MCF 10A (cell line): Measurements from ENCODE around the gene PROM1. TPM values are rescaled to one million over a fixed set of nuclear protein-coding genes. Genes with fewer than 3 reads are reported as not detected.

Source experiments
- BruUV-seq: library from RNA; stranded (reverse); fragments of 400-500 nt; replicated peaks from 2 replicates; lab custom pipeline; 2021; lab: Mats Ljungman, UMichigan
- CTCF ChIA-PET: fragments of 300-600 bp; sonication (Branson Sonifier 250); formaldehyde crosslinking; extraction: SDS; loops from one replicate; lab custom pipeline; 2021; ENCODE audit warnings: antibody characterized with exemption, inconsistent platforms; lab: Yijun Ruan, JAX
- POLR2A ChIA-PET: fragments of 300-600, 350-650 bp; sonication (Branson Sonifier 250); formaldehyde crosslinking; extraction: SDS; loops from one replicate; lab custom pipeline; 2020; ENCODE audit warnings: antibody characterized with exemption, inconsistent platforms; lab: Yijun Ruan, JAX
- DNase-seq: peaks from one replicate; pipeline ENCODE4 v3.0.0-alpha.2; 2018; ENCODE audit not compliant: unreplicated experiment
- H3K27ac Mint-ChIP-seq: one replicate; pipeline ENCODE4 v1.8.0; 2022; ENCODE audit warnings: mild to moderate bottlenecking, low read depth, mixed read lengths; ENCODE audit not compliant: unreplicated experiment
- H3K27me3 Mint-ChIP-seq: one replicate; pipeline ENCODE4 v1.8.0; 2022; ENCODE audit warnings: mixed read lengths; ENCODE audit not compliant: insufficient read depth, unreplicated experiment
- H3K36me3 Mint-ChIP-seq: one replicate; pipeline ENCODE4 v1.8.0; 2022; ENCODE audit warnings: mild to moderate bottlenecking, moderate library complexity, mixed read lengths; ENCODE audit not compliant: insufficient read depth, unreplicated experiment
- H3K4me1 Mint-ChIP-seq: one replicate; pipeline ENCODE4 v1.8.0; 2022; ENCODE audit warnings: mixed read lengths; ENCODE audit not compliant: insufficient read depth, unreplicated experiment
- H3K4me3 Mint-ChIP-seq: one replicate; pipeline ENCODE4 v1.8.0; 2022; ENCODE audit warnings: mild to moderate bottlenecking, moderate library complexity, mixed read lengths; ENCODE audit not compliant: unreplicated experiment
- H3K9me3 Mint-ChIP-seq: one replicate; pipeline ENCODE4 v1.8.0; 2022; ENCODE audit warnings: mixed read lengths; ENCODE audit not compliant: unreplicated experiment
- intact Hi-C: fragments of 100-400 bp; cut with micrococcal nuclease; formaldehyde crosslinking; loops from 2 replicates; pipeline ENCODE4 v1.14.1; 2022
- total RNA-seq: library from RNA; stranded (reverse); gene quantifications from 2 replicates; pipeline ENCODE4 v1.2.3, GENCODE V29; 2022
- TF ChIP-seq, protein P1 (sequence below): fragments of 200-600 bp; IDR thresholded peaks from one replicate; pipeline ENCODE4 v1.8.0; 2022; ENCODE audit warnings: antibody characterized with exemption, mild to moderate bottlenecking; ENCODE audit not compliant: unreplicated experiment

Gene PROM1
- total RNA-seq, 1 experiment from 2014 or later = not detected

DNA sequence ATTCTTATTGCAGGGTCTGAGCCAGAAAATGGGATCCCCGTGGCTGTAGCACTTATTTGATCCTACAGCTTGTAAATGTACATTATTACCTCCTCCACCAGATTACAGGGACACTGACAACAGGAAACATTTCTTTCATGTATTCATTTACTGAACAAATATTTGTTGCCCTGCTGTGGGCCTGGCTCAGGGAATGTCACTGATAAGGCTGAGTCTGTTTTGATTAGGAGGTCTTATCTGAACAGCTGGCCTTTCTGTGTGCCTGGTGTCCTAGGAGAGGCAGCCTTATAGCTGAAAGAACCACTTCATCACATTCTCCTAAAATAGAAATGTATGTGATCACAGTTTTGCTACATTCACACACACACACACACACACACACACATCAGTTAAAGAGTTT is 45.5 kb upstream of the PROM1 start:
- ChIA-PET POLR2A (no interaction called here), CTCF (interaction anchor here (1.5 kb wide), 1 partner anchor 8 kb away, joined by 5 read pairs; no protein-coding TSS in a partner anchor)
- H3K27ac Mint-ChIP-seq = no peak overlapping the region
- no peaks in the 10 kb centered on the region for H3K4me1 Mint-ChIP-seq
- H3K4me3 Mint-ChIP-seq = no peak overlapping the region
- no TSS peak for BruUV-seq
- no peaks in the 10 kb centered on the region for H3K27me3 Mint-ChIP-seq
- no peaks in the 10 kb centered on the region for H3K36me3 Mint-ChIP-seq
- no peak for DNase-seq
- peaks cover 3% of the 10 kb centered on the region for H3K9me3 Mint-ChIP-seq
- TF ChIP-seq, protein P1, sequence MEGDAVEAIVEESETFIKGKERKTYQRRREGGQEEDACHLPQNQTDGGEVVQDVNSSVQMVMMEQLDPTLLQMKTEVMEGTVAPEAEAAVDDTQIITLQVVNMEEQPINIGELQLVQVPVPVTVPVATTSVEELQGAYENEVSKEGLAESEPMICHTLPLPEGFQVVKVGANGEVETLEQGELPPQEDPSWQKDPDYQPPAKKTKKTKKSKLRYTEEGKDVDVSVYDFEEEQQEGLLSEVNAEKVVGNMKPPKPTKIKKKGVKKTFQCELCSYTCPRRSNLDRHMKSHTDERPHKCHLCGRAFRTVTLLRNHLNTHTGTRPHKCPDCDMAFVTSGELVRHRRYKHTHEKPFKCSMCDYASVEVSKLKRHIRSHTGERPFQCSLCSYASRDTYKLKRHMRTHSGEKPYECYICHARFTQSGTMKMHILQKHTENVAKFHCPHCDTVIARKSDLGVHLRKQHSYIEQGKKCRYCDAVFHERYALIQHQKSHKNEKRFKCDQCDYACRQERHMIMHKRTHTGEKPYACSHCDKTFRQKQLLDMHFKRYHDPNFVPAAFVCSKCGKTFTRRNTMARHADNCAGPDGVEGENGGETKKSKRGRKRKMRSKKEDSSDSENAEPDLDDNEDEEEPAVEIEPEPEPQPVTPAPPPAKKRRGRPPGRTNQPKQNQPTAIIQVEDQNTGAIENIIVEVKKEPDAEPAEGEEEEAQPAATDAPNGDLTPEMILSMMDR = no peak
- intact Hi-C loops = no loop called here

DNA sequence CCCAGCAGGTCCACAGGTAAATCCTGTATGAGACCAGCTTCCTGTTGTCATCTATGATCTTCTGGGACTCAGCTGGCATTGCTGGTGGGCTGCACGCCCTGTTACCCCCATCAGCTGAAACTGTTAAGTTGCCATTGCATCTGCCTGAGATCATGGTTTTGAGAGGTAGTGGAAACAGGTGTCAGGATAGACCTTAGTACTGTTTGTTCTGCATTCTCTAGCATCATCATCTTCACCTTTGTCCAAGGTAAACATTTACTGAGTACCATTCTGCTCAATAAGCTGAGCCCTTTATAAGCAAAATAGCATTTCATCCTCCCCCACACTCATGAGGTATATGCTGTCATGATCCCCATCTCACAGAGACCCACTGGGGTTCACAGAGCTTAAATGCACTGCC is 42.9 kb upstream of the PROM1 start:
- Mint-ChIP-seq H3K36me3 (no peaks in the 10 kb centered on the region), H3K4me3 (no peak overlapping the region), H3K4me1 (no peaks in the 10 kb centered on the region), H3K27me3 (peaks cover 11% of the 10 kb centered on the region), H3K9me3 (no peaks in the 10 kb centered on the region), H3K27ac (no peak overlapping the region)
- CTCF ChIA-PET = interaction anchor here (1.3 kb wide), 1 partner anchor 12 kb away, joined by 3 read pairs; no protein-coding TSS in a partner anchor
- no TSS peak for BruUV-seq
- no peak for DNase-seq
- POLR2A ChIA-PET = interaction anchor here (1.1 to 1.6 kb wide), 2 partner anchors 11 to 57 kb away, joined by 3 read pairs; no protein-coding TSS in a partner anchor
- TF ChIP-seq, protein P1 = no peak
- intact Hi-C loops = no loop called here

DNA sequence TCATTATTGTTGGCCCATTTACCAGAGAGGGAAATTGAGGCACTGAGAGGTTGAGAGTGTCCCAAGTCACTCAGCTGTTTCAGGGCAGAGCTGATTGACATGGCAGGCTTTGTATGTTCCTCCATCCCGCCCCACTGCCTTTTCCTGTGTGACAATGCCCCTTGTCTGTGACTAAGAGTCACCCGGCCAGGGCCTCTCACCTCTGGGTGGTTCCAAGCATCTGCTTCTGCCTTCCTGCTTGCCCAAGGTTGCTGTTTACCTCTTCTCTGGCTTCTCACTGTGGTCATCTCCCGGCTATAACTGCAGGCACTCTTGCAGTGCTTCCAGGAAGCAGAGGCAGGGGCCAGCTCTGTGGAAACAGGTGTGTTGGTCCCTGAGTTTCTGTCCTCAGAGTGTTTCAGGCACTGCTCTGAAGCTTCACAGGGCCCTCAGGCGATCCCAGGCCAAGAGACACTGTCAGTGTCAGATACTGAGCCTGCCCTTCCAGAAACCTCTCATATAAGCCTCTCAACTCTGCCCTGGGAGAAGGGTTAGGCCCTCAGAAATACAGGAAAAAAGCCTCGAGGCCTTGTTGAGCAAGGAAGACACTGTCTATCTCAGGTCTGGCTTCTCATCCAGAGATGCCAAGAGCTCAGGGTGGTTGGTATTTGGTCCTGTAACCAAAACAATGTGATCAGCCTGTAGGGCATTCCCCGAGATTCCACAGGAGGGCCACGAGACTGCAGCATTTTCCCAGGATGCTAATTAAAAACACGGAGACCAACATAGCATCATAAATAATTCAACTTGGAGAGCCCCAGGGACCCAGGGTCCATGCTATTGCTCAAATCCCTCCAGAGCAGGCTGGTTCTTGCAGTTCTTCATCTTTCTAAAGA is 42.0 kb upstream of the PROM1 start:
- ChIA-PET POLR2A (interaction anchor here (0.6 to 1.6 kb wide), 2 partner anchors 56 to 134 kb away, joined by 3 read pairs; no protein-coding TSS in a partner anchor), CTCF (interaction anchor here (1.3 kb wide), 1 partner anchor 13 kb away, joined by 3 read pairs; no protein-coding TSS in a partner anchor)
- Mint-ChIP-seq H3K9me3 (no peaks in the 10 kb centered on the region), H3K4me3 (no peak overlapping the region), H3K27ac (no peak overlapping the region), H3K4me1 (no peaks in the 10 kb centered on the region), H3K36me3 (no peaks in the 10 kb centered on the region), H3K27me3 (peaks cover 19% of the 10 kb centered on the region)
- no TSS peak for BruUV-seq
- TF ChIP-seq, protein P1 = no peak
- intact Hi-C loops = no loop called here
- DNase-seq = no peak

DNA sequence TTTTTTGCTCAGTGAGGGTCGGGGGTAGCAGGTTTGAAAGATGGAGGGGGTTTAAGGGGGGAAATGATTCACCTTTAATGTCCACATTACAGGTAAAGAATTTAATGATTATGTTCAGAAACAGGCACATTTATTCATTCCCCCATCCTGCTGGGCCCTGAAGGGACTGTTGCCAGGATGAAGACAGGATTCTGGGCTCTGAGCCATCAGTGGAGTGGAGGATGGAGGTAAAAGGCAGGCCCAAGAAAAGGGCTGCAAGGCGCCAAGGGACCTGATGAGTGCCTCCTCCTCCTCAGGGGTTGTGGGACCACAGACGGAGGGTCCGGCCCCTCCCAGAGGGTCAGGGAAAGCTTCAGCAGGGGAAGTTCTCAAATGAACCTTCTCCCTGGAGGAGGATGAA is 40.4 kb upstream of the PROM1 start:
- no peak for DNase-seq
- ChIA-PET POLR2A (interaction anchor here (0.6 kb wide), 1 partner anchor 68 kb away, joined by 3 read pairs; no protein-coding TSS in a partner anchor), CTCF (no interaction called here)
- no TSS peak for BruUV-seq
- Mint-ChIP-seq H3K9me3 (no peaks in the 10 kb centered on the region), H3K27me3 (peaks cover 32% of the 10 kb centered on the region), H3K4me1 (no peaks in the 10 kb centered on the region), H3K36me3 (no peaks in the 10 kb centered on the region), H3K27ac (no peak overlapping the region), H3K4me3 (no peak overlapping the region)
- intact Hi-C loops = no loop called here
- TF ChIP-seq, protein P1 = no peak
